SW 1271 (cell line): Measurements from ENCODE around the gene ZMYM2.

ENCODE experiments used
- DNase-seq, 2 experiments: peaks; one replicate each; lab custom pipeline; 2025; lab: John Stamatoyannopoulos, UW

ZMYM2 gene

DNA sequence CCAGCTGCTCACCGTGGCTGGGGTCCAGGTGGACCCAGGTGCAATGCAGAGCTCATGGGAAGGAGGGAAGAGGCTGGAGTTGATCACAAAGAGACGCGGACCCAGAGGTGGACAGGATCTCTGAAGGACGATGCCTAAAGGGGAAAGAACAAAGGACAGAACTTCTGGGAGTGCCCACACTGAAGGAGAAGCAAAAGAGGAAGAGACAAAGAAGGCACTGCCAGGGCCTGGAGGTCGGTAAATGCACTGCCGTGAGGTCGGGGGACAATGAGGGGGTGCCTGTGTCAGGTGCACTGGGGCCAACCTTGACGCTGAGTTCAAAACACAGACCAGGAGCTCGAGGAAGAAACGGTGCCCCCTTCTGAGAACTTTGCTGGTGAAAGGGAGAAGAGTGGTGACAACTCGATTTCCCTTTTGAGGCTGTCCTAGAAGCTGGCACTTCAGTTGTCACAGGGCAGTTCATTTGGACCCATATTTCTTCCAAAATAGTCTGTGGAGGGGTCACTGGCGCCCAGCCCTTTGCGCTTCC, 146.7 kb downstream of the ZMYM2 start:
- DNase-seq: no peak

GRCh38 chr13:20106742-20107141, 148.2 kb downstream of the ZMYM2 start:
- DNase-seq: no peak

DNA sequence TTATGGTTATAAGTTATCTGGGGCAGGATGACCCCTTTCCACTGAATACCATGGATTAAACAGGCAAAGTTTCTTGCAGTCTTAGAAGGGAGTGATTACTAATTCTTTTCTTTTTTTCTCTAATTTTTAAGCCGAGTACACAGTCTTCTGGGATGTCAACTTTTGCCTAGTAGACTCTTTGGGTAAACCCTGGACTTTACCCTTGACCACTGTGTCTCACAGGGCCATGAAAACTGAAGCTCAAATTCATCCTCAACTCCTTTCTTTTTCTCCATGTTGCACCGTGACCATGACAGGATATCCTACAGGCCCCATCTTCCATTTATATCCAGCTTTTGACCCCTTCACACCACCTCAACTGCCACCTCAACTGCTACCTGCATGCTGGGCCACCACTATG, 150.5 kb downstream of the ZMYM2 start:
- no peak for DNase-seq

DNA sequence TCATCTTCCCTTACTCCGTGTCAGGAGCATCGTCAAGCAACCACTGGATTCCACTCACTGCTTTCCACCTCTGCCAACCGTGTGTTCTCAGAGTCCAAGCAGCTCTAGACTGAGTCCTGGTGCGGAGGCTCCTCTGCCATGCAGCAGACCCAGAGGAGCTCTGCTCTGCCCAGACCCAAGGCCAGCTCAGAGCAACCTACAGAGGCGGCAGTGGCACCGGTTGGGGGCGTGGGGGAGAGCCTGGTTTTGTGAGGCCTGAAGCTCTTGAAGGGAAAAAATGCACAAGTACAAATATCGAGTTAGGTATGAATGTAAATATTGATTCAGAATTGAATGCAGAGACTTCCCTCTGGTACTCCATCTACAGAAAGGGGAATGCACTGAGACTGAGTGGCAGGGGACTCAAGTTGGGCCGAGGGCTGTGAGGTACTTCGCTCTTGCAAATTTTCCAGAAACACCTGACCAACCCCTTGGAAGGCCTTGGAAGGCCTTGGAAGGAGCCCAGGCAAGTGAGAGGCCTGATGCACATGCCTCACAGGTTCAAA, 155.6 kb downstream of the ZMYM2 start:
- DNase-seq: no peak

GRCh38 chr13:20116213-20116612, 157.7 kb downstream of the ZMYM2 start:
- DNase-seq: no peak

DNA sequence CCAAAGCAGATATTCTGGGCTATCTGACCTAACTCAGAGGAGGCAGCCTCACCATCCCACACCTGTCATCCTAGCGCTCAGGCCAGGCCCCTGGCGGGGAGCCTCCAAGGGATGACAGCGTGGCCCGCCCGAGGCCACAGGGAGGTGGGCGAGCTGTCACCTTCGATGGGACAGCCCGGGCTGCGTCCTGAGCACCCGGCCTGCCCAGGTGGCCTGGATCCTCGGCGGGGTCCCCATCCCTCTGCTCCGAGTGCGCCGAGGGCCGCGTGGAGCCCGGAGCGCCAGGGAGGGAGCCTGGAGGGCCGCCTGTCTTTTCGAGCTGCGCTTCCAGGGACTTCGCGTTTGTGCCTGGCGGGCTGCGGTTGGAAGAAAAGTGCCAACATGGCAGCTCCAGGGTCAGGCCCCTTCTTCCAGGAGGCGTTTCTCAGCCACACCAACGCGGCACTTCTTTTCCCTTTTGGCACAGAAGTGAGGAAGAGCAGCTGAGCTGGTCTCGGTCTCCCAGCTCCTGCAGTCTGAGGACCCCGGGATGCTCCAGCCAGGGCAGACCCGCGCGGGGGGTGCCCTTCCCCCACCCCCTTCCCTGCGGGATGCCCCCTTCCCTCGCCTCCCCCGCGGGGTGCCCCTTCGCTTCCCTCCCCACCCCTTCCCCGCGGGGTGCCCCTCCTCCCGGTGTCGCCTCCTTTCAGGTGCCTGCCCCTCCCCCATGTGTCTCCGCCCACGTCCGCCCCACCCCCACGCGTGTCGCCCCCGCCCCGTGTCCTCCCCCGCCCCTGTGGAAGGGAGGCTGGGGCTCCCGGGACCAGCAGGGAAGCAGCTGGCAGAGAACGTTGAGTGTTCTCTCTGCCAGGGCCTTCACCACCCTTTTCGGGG, 160.0 kb downstream of the ZMYM2 start:
- peak in 1 of 2 experiments; percentile 69 for DNase-seq

DNA sequence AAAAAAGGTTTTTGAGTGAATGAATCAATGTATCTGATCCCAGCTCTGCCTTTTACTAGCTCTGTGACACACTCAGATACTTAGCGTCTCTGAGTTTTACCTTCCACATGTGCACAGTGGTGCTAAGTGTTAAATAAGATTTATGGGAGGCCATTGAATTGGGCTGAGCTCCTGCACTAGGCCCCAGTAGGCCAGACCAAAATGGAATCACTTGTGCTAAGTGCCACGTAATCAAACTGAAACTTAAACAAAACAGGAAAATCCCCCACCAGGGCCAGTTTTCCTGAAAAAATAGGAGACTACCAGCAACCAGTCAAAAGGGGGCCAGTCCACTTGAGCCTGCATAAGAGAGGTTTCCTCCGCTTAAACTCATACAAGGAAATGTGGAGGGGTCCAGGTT, 161.4 kb downstream of the ZMYM2 start:
- no peak for DNase-seq

DNA sequence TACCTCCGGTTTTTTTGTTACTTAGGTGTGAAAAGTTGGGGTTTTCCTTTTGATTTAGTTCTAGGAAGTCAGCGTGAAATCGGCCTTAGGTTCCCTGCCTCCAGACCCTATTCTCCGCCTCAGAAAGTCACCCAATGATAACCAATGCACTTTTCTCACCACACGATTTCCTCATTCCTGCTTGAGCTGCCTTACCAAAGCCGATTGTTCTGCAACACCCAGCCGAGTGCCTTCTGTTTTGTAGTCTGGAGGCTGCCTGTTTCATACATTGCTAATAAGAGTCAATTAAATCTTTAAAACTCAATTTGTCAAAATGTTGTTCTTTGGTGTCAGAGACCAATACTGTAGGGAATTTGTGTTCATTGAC, 162.6 kb downstream of the ZMYM2 start:
- DNase-seq: no peak

- no peak for DNase-seq
Measured at GRCh38 chr13:20124303-20124702, 165.8 kb downstream of the ZMYM2 start.

DNA sequence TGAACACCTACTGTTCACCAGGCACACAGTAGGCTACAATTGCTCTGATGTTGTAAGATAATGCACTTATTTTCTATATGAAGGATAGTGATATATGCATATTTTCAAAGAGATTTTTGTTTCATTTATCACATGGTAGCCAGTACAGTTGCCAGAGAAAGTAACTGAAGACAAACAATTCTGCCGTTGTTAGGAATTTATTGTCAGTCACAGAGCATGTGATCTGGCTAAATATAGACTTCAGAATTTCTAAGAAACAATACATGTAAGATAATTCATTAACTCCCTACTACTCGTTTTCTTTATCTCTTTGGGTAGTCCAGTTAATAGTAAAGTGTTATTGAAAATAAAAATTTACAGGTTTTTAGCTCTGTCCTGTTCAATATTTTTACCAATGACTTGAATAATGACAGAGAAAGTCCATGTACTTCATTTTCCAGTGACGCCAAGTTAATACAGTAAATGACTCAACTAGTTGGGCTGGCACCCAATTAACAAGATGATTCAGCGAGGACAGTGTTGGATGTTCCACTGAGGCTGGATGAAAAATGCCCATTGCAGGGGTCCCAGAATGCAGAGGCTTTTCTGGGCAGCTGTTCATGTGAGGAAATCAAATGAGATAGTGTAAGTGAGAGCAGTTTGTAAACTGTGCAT, 166.7 kb downstream of the ZMYM2 start:
- DNase-seq: no peak

DNA sequence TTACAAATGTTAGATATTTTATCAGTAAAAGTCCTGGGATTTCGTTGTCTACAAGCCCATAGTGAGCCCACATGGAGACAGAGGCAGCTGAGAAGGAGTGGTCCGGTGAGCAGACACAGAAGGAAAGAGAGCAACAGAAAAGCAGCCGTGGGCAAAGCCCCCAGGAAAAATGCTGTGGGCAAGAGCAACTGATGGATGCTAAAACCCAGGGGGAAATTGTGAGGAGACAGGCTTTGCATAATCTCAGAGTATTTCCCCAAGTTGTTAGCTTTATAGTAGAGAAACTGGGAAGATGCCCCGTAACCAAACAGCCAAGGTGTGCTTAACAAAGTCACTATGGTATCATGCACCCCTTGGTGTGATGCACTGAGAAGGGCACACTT, 167.2 kb downstream of the ZMYM2 start:
- DNase-seq: no peak

- no peak for DNase-seq
Measured at GRCh38 chr13:20126541-20127261, 168.2 kb downstream of the ZMYM2 start.

DNA sequence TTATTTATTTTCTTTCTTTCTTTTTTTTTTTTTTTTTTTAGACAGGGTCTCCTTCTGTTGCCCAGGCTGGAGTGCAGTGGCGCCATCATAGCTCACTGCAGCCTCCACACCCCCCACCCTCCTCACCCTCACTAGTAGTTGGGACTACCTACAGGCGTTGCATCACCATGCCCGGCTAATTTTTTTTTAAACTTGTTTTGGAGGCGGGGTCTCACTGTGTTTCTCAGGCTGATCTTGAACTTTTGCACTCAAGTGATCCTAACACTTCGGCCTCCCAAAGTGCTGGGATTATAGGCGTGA, 168.7 kb downstream of the ZMYM2 start:
- peak in 1 of 2 experiments; percentile 27 for DNase-seq

- peak in 1 of 2 experiments; percentile 44 for DNase-seq
Measured at GRCh38 chr13:20127562-20128458, 169.3 kb downstream of the ZMYM2 start.

GRCh38 chr13:20128459-20128931, 170.0 kb downstream of the ZMYM2 start:
- no peak for DNase-seq

DNA sequence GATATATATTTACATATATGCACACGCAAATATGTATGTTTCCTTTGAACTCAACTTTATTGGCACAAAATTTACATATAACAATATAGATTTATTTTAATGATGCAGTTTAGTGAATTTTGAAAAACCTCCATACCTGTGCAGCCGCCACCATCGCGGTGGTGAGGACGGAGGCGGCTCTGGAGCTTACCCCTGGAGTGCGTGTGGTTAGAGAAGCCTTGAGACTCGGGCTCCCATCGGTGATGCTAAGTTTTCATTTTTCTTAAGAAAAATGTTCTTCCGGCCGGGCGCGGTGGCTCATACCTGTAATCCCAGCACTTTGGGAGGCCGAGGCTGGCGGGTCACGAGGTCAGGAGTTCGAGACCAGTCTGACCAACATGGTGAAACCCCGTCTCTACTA, 170.5 kb downstream of the ZMYM2 start:
- DNase-seq: no peak

GRCh38 chr13:20130012-20130411, 171.5 kb downstream of the ZMYM2 start:
- DNase-seq: no peak

DNA sequence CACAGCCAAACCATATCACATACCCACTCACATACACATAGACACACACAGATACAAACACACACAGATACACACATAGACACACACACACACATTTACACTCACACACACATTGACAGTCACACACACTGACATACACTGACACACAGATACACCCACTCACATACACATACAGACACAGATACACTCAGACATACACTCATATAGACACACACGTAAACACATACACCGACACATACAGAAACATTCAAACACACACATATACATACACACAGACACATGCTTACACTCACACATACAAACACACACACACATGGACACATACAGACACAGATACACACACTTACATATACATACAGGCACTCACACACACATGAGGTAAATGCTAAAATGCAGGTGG, 172.1 kb downstream of the ZMYM2 start:
- no peak for DNase-seq

DNA sequence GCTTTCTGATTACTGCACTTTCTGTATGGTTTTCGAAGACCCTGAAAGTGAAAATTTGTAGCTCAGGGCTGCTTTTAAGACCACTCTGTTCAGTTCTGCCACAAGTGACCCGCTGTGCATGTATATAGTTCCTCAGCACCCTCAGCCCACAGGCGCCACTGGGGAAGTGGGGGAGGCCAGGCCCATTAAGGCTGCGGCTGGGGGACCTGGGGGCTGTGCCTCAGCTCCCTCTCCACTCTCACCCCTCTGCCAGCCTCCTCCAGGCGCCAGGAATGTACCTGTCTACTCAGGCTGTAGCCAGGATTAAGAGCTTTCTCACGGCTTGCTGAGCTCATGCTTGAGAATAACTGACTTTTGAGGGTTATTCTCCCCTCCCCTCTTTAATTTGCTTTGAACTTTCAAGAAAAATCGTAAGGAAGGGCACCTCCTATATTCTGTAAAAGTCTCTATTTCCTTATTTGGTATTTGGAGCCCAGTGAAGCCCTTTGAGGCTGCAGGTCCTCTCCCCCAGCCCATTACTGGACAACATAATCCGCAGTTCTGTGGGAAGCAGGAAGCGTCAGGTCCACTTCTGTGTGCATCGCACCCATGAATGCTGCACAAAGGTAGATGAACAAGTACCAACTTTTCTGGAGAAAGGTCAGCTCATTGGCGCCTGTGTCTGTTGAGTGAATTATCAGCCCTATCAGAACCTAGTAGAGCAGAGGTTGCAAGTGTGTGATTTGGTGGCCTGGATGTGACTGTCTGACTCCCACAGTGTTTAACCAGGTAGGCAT, 172.7 kb downstream of the ZMYM2 start:
- no peak for DNase-seq

DNA sequence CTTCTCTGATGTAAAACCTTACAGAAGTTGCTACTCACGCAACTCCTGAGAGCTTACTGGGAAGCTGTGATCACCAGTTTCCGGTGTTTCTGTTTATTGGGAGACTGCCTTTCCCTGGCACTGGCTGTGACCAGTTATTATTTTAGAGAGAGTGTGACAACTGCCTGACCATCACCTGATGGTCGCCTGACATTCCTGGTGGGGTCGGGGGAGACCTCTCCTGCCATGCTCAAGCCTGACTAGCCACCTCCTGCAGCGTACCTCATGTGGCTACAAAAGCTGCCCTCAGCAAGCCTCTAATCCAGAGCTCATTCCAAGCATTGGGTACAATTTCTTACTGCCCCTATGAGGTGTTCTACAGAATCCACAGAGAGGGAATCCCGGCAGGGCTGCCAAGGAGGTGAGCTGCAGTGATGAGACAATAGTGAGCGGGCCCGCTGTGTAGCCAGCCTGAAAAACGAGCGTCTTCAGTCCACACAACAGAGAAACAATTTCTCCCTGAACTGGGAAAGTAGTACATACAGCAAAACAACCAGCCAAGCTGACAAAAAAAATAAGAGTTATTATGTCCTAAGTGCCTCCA, 173.6 kb downstream of the ZMYM2 start:
- DNase-seq: no peak
